IMR-90 (cell line): ENCODE measurements around the gene C1orf52. TPM values are rescaled to one million over a fixed set of nuclear protein-coding genes. Genes with fewer than 3 reads are reported as not detected.

Experiments
- ATAC-seq: fragments of 200-7000 bp; cut with Tn5 transposase; 2 replicates; pipeline ENCODE4 v1.9.1; 2020; ENCODE audit warnings: low read depth, mild to moderate bottlenecking, moderate library complexity
- BruUV-seq: library from RNA; stranded (reverse); fragments of 400-500 nt; replicated peaks from 2 replicates; lab custom pipeline; 2021; lab: Mats Ljungman, UMichigan
- CTCF ChIA-PET: fragments of 300-600 bp; formaldehyde crosslinking; extraction: SDS; loops from one replicate; lab custom pipeline; 2021; ENCODE audit warnings: antibody characterized with exemption; lab: Yijun Ruan, JAX
- POLR2A ChIA-PET: fragments of 300-600 bp; sonication (Branson Sonifier 250); formaldehyde crosslinking; loops from one replicate; lab custom pipeline; 2022; ENCODE audit warnings: antibody characterized with exemption; ENCODE audit not compliant: unreplicated experiment; lab: Charles Lee
- DNase-seq: peaks from one replicate; pipeline ENCODE4 v3.0.0; 2013
- H2AFZ ChIP-seq: replicated peaks from 2 replicates; pipeline ENCODE3; 2013; ENCODE audit warnings: low read length, mild to moderate bottlenecking; ENCODE audit not compliant: poor library complexity
- H2AK5ac ChIP-seq: 2 replicates; pipeline ENCODE4 v1.6.1; 2013; ENCODE audit warnings: low read depth, low read length, inconsistent platforms
- H2AK9ac ChIP-seq: replicated peaks from 2 replicates; pipeline ENCODE3; 2013; ENCODE audit warnings: mild to moderate bottlenecking, low read depth, low read length, moderate library complexity; ENCODE audit not compliant: poor library complexity
- H2BK120ac ChIP-seq: 2 replicates; pipeline ENCODE4 v1.6.1; 2013; ENCODE audit warnings: low read depth, low read length, inconsistent platforms
- H2BK15ac ChIP-seq: 3 replicates; pipeline ENCODE4 v1.6.1; 2013; ENCODE audit warnings: low read depth, low read length, inconsistent platforms
- H2BK20ac ChIP-seq: 2 replicates; pipeline ENCODE4 v1.6.1; 2013; ENCODE audit warnings: low read depth, mild to moderate bottlenecking, inconsistent platforms, low read length, moderate library complexity
- H2BK5ac ChIP-seq: 2 replicates; pipeline ENCODE4 v1.6.1; 2013; ENCODE audit warnings: mild to moderate bottlenecking, low read depth, low read length, inconsistent platforms; ENCODE audit not compliant: poor library complexity, severe bottlenecking
- H3K14ac ChIP-seq: replicated peaks from 2 replicates; pipeline ENCODE4 v1.6.1; 2013; ENCODE audit warnings: low read depth, low read length, inconsistent platforms
- H3K18ac ChIP-seq: 2 replicates; pipeline ENCODE4 v1.6.1; 2013; ENCODE audit warnings: low read depth, low read length, control low read depth
- H3K23ac ChIP-seq: 2 replicates; pipeline ENCODE4 v1.6.1; 2013; ENCODE audit warnings: low read depth, low read length, inconsistent platforms
- H3K27ac ChIP-seq: 2 replicates; pipeline ENCODE4 v1.5.1; 2013; ENCODE audit warnings: mild to moderate bottlenecking, control low read depth, low read length; ENCODE audit not compliant: insufficient read depth
- H3K27me3 ChIP-seq: 2 replicates; pipeline ENCODE4 v1.6.1; 2013; ENCODE audit warnings: low read length; ENCODE audit not compliant: control insufficient read depth, insufficient read depth
- H3K36me3 ChIP-seq: 2 replicates; pipeline ENCODE4 v1.6.1; 2013; ENCODE audit warnings: low read length, mixed read lengths; ENCODE audit not compliant: control insufficient read depth, insufficient read depth
- H3K4ac ChIP-seq: 2 replicates; pipeline ENCODE4 v1.6.1; 2013; ENCODE audit warnings: low read depth, low read length, inconsistent platforms
- H3K4me1 ChIP-seq: 2 replicates; pipeline ENCODE4 v1.6.1; 2013; ENCODE audit warnings: low read length, mixed read lengths; ENCODE audit not compliant: control insufficient read depth, insufficient read depth
- H3K4me2 ChIP-seq: 2 replicates; pipeline ENCODE4 v1.6.1; 2013; ENCODE audit warnings: low read depth, mild to moderate bottlenecking, control low read depth, low read length, moderate library complexity
- H3K4me3 ChIP-seq: 2 replicates; pipeline ENCODE4 v1.5.1; 2013; ENCODE audit warnings: low read depth, mild to moderate bottlenecking, control low read depth, low read length, moderate library complexity; ENCODE audit not compliant: insufficient read depth
- H3K56ac ChIP-seq: 2 replicates; pipeline ENCODE4 v1.6.1; 2013; ENCODE audit warnings: low read length, inconsistent platforms; ENCODE audit not compliant: insufficient read depth; ENCODE audit errors: extremely low read depth
- H3K79me1 ChIP-seq, 2 experiments: 2 replicates each; pipeline ENCODE4 v1.6.1; 2013; ENCODE audit warnings: low read length in 2 of 2, inconsistent platforms in 1 of 2, low read depth in 1 of 2
- H3K9ac ChIP-seq: 2 replicates; pipeline ENCODE4 v1.6.1; 2013; ENCODE audit warnings: low read depth, low read length, control low read depth
- H3K9me1 ChIP-seq: 2 replicates; pipeline ENCODE4 v1.6.1; 2013; ENCODE audit warnings: low read length, inconsistent platforms; ENCODE audit not compliant: insufficient read depth
- H3K9me3 ChIP-seq: 2 replicates; pipeline ENCODE4 v1.6.1; 2013; ENCODE audit warnings: low read length; ENCODE audit not compliant: control insufficient read depth, insufficient read depth
- H4K20me1 ChIP-seq: 2 replicates; pipeline ENCODE4 v1.6.1; 2013; ENCODE audit warnings: low read length, inconsistent platforms; ENCODE audit not compliant: insufficient read depth
- H4K5ac ChIP-seq: 2 replicates; pipeline ENCODE4 v1.6.1; 2013; ENCODE audit warnings: mild to moderate bottlenecking, low read depth, low read length, control low read depth
- H4K8ac ChIP-seq, 2 experiments: 2 replicates each; pipeline ENCODE4 v1.6.1; 2013; ENCODE audit warnings: low read depth in 2 of 2, low read length in 2 of 2, control low read depth in 1 of 2, inconsistent platforms in 1 of 2
- H4K91ac ChIP-seq: 2 replicates; pipeline ENCODE4 v1.6.1; 2013; ENCODE audit warnings: low read depth, low read length, inconsistent platforms; ENCODE audit not compliant: insufficient read depth
- CEBPB ChIP-seq: IDR thresholded peaks from 2 replicates; pipeline ENCODE4 v1.6.1; 2012; ENCODE audit warnings: low read depth, low read length, improper control_type of control experiment
- MAFK ChIP-seq: IDR thresholded peaks from 2 replicates; pipeline ENCODE4 v1.6.1; 2012; ENCODE audit warnings: low read depth, low read length, improper control_type of control experiment
- MXI1 ChIP-seq: IDR thresholded peaks from 2 replicates; pipeline ENCODE4 v1.6.1; 2012; ENCODE audit warnings: low read depth, mild to moderate bottlenecking, low read length, moderate library complexity, borderline replicate concordance
- NFE2L2 ChIP-seq: fragments of 150-350 bp; IDR thresholded peaks from 2 replicates; pipeline ENCODE4 v1.6.1; 2016; ENCODE audit warnings: low read depth, mild to moderate bottlenecking, low read length
- POLR2A ChIP-seq: IDR thresholded peaks from 2 replicates; pipeline ENCODE4 v1.6.1; 2012; ENCODE audit warnings: mild to moderate bottlenecking, low read depth, low read length
- RFX5 ChIP-seq: IDR thresholded peaks from 2 replicates; pipeline ENCODE4 v1.8.0; 2012; ENCODE audit warnings: low read depth, mild to moderate bottlenecking, low read length, moderate library complexity
- SMC3 ChIP-seq: fragments of 150-350 bp; IDR thresholded peaks from 2 replicates; pipeline ENCODE4 v1.6.1; 2016; ENCODE audit warnings: low read depth, mild to moderate bottlenecking, antibody characterized with exemption, low read length, moderate library complexity
- WGBS, 2 experiments: methylation state at CpG; one replicate each; pipeline versions ENCODE4 v1.1.5 to v1.1.7; 2013; ENCODE audit warnings: missing lambda C conversion rate in 2 of 2; ENCODE audit not compliant: insufficient read length in 1 of 2; ENCODE audit errors: extremely low coverage in 2 of 2; 5-methylcytosine and 5-hydroxymethylcytosine counted together
- dilution Hi-C: fragments of 300-500 bp; cut with HindIII; formaldehyde crosslinking; loops from one replicate; pipeline ENCODE4 v1.14.3; 2018; ENCODE audit warnings: low sequenced_read_pairs; ENCODE audit not compliant: unreplicated experiment
- in situ Hi-C: fragments of 300-500 bp; cut with MboI; formaldehyde crosslinking; loops from 3 replicates; pipeline ENCODE4 v1.14.3; 2019; ENCODE audit warnings: low sequenced_read_pairs, inconsistent platforms, mixed read lengths
- intact Hi-C: fragments of 100-400 bp; cut with micrococcal nuclease; formaldehyde crosslinking; loops from 2 replicates; pipeline ENCODE4 v1.10.0; 2022
- polyA plus RNA-seq, 3 experiments: library from polyadenylated mRNA; depleted of rRNA; stranded (reverse); fragments of >200 nt; gene quantifications; 2 replicates each; pipeline ENCODE4 v1.2.3, GENCODE V29; 2012; ENCODE audit warnings: low replicate concordance in 1 of 3
- total RNA-seq: library from RNA; depleted of rRNA; stranded (reverse); fragments of >200 nt; gene quantifications from 2 replicates; pipeline ENCODE4 v1.2.3, GENCODE V29; 2012
- TF ChIP-seq, protein P1 (sequence below): fragments of 150-350 bp; IDR thresholded peaks from 2 replicates; pipeline ENCODE4 v1.6.1; 2016; ENCODE audit warnings: low read depth, mild to moderate bottlenecking, low read length, moderate library complexity, borderline replicate concordance
- TF ChIP-seq, protein P2 (sequence below): fragments of 150-350 bp; IDR thresholded peaks from 2 replicates; pipeline ENCODE4 v1.6.1; 2017; ENCODE audit warnings: mild to moderate bottlenecking, antibody characterized with exemption, low read length, low read depth

Gene C1orf52
- total and polyA plus RNA-seq, 2 of the 4 experiments (the other 2 are of a cell fraction): 16.3 to 33.5 TPM

DNA sequence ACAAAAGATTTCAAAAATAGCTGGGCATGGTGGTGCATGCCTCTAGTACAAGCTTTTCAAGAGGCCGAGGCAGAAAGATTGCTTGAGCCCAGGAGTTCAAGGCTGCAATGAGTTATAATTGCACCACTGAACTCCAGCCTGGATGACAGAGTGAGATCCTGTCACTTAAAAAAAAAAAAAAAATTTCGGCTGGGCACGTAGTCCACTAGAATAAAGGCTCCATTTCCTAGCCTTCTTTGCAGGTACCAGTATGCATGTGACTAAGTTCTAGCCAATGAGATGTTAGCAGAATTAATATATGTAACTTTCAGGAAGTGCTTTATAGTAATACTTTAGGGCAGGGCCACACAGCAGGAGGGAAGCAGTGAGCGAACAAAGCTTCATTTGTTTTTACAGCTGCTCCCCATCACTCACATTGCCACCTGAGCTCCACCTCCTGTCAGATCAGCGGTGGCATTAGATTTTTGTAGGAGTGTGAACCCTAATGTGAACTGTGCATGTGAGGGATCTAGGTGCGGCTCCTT, 29.8 kb downstream of the C1orf52 start:
- no peak for ATAC-seq

More for the DNA sequence above, 29.8 kb downstream of the C1orf52 start:
- in situ Hi-C loops: no loop called here
- no peaks in the 10 kb centered on the region for H3K79me1 ChIP-seq
- H2BK20ac ChIP-seq: no peak overlapping the region
- no peak overlapping the region for H2AK5ac ChIP-seq
- no peak overlapping the region for H3K9ac ChIP-seq
- no peaks in the 10 kb centered on the region for H3K27me3 ChIP-seq
- H3K18ac ChIP-seq: peak overlapping the region; percentile 3; the same call in 1 of the 2 replicates
- peaks cover 9% of the 10 kb centered on the region for H3K4me1 ChIP-seq
- intact Hi-C loops: no loop called here
- H3K4ac ChIP-seq: no peak overlapping the region
- H3K56ac ChIP-seq: no peak overlapping the region
- no peak overlapping the region for H4K91ac ChIP-seq
- H4K5ac ChIP-seq: no peak overlapping the region
- ChIA-PET POLR2A (no interaction called here), CTCF (interaction anchor here (0.7 kb wide), 1 partner anchor 121 kb away, joined by 4 read pairs; no protein-coding TSS in a partner anchor)
- H2BK5ac ChIP-seq: no peak overlapping the region
- no peak overlapping the region for H3K23ac ChIP-seq
- H3K4me3 ChIP-seq: no peak overlapping the region
- H3K36me3 ChIP-seq: no peaks in the 10 kb centered on the region
- H4K20me1 ChIP-seq: no peaks in the 10 kb centered on the region
- H3K14ac ChIP-seq: no peak overlapping the region
- no peak overlapping the region for H2AK9ac ChIP-seq
- no peaks in the 10 kb centered on the region for H3K9me3 ChIP-seq
- H3K4me2 ChIP-seq: no peak overlapping the region
- dilution Hi-C loops: no loop called here
- DNase-seq: no peak
- no peak overlapping the region for H2BK120ac ChIP-seq
- TF ChIP-seq, protein P1, sequence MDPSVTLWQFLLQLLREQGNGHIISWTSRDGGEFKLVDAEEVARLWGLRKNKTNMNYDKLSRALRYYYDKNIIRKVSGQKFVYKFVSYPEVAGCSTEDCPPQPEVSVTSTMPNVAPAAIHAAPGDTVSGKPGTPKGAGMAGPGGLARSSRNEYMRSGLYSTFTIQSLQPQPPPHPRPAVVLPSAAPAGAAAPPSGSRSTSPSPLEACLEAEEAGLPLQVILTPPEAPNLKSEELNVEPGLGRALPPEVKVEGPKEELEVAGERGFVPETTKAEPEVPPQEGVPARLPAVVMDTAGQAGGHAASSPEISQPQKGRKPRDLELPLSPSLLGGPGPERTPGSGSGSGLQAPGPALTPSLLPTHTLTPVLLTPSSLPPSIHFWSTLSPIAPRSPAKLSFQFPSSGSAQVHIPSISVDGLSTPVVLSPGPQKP: no peak
- no peak for TF ChIP-seq POLR2A
- TF ChIP-seq RFX5: no peak
- no peak for TF ChIP-seq MAFK
- TF ChIP-seq SMC3: no peak
- TF ChIP-seq CEBPB: no peak
- TF ChIP-seq NFE2L2: no peak
- TF ChIP-seq, protein P2, sequence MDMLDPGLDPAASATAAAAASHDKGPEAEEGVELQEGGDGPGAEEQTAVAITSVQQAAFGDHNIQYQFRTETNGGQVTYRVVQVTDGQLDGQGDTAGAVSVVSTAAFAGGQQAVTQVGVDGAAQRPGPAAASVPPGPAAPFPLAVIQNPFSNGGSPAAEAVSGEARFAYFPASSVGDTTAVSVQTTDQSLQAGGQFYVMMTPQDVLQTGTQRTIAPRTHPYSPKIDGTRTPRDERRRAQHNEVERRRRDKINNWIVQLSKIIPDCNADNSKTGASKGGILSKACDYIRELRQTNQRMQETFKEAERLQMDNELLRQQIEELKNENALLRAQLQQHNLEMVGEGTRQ: no peak
- TF ChIP-seq MXI1: no peak
- H3K9me1 ChIP-seq: no peaks in the 10 kb centered on the region
- H2AFZ ChIP-seq: no peak overlapping the region
- no peak overlapping the region for H2BK15ac ChIP-seq
- WGBS, 2 experiments: 83% methylated on average over 1 of the region's 6 CpGs; no CpG with 5 or more reads in 1 of the 2 experiments
- H3K27ac ChIP-seq: no peak overlapping the region
- no peak overlapping the region for H4K8ac ChIP-seq
- BruUV-seq: no TSS peak
